HUES64 (cell line): Measurements from ENCODE around the gene OR10H4. TPM values are rescaled to one million over a fixed set of nuclear protein-coding genes. Genes with fewer than 3 reads are reported as not detected.
"Not testable (repeated sequence)": the region's sequence is repeated elsewhere in the genome, so short reads cannot be mapped to it uniquely, and the experiment has no call there.

Experiments used
- H3K27ac ChIP-seq: 2 replicates; pipeline ENCODE4 v1.7.0; 2013; ENCODE audit warnings: low read depth, low read length, inconsistent platforms
- H3K27me3 ChIP-seq: 2 replicates; pipeline ENCODE4 v1.6.1; 2013; ENCODE audit warnings: mild to moderate bottlenecking, low read length; ENCODE audit not compliant: insufficient read depth
- H3K36me3 ChIP-seq: 2 replicates; pipeline ENCODE4 v1.6.1; 2013; ENCODE audit warnings: mild to moderate bottlenecking, low read length; ENCODE audit not compliant: insufficient read depth
- H3K4me1 ChIP-seq: 2 replicates; pipeline ENCODE4 v1.6.1; 2013; ENCODE audit warnings: mild to moderate bottlenecking, low read length, moderate library complexity; ENCODE audit not compliant: insufficient read depth
- H3K4me3 ChIP-seq: 2 replicates; pipeline ENCODE4 v1.5.1; 2013; ENCODE audit warnings: mild to moderate bottlenecking, low read length, moderate library complexity
- H3K9ac ChIP-seq: 2 replicates; pipeline ENCODE4 v1.6.1; 2013; ENCODE audit warnings: mild to moderate bottlenecking, low read depth, low read length
- H3K9me3 ChIP-seq: 2 replicates; pipeline ENCODE4 v1.6.1; 2013; ENCODE audit warnings: low read depth, low read length; ENCODE audit not compliant: insufficient read depth
- WGBS: fragments of 150-250, 120-280 bp; methylation state at CpG from one replicate; pipeline ENCODE4 v1.1.7; 2013; ENCODE audit warnings: missing lambda C conversion rate; 5-methylcytosine and 5-hydroxymethylcytosine counted together
- polyA plus RNA-seq, 2 experiments: library from polyadenylated mRNA; stranded (reverse); fragments of 50-300 nt; gene quantifications; one replicate each; pipeline ENCODE4 v1.2.3, GENCODE V29; 2013

OR10H4 gene
- polyA plus RNA-seq (2013, experiment 1 of 2), result not detected
- not detected for polyA plus RNA-seq (2013, experiment 2 of 2)

GRCh38 chr19:15948223-15949058, at the start of gene OR10H4:
Gene OR10H4 (plus strand): TSS chr19:15949008. CDS start chr19:15949008, 0 bp downstream.
- no peaks in the 10 kb centered on the region for H3K36me3 ChIP-seq
- no peaks in the 10 kb centered on the region for H3K27me3 ChIP-seq
- no peak within 1 kb of the TSS for H3K9ac ChIP-seq
- no peak within 1 kb of the TSS for H3K27ac ChIP-seq
- H3K4me1 ChIP-seq, result no peaks in the 10 kb centered on the region
- H3K4me3 ChIP-seq, result no peak within 1 kb of the TSS
- H3K9me3 ChIP-seq, result peaks cover 92% of the 10 kb centered on the region

- not testable (repeated sequence) for H3K36me3 ChIP-seq, H3K9ac ChIP-seq, H3K27me3 ChIP-seq, H3K4me3 ChIP-seq, H3K4me1 ChIP-seq, H3K27ac ChIP-seq
- WGBS, result 94% methylated on average over 29 of the region's 30 CpGs
- peaks cover 68% of the 10 kb centered on the region for H3K9me3 ChIP-seq
These were observed 49.2 kb upstream of the OR10H4 start for GRCh38 chr19:15899561-15899960.

- H3K4me3 ChIP-seq, H3K27me3 ChIP-seq: not testable (repeated sequence)
These were observed 48.8 kb upstream of the OR10H4 start for GRCh38 chr19:15900032-15900431.

GRCh38 chr19:15900504-15900903, 48.3 kb upstream of the OR10H4 start:
- H3K4me1 ChIP-seq, result no peaks in the 10 kb centered on the region
- H3K9me3 ChIP-seq, result peaks cover 68% of the 10 kb centered on the region
- no peaks in the 10 kb centered on the region for H3K27me3 ChIP-seq
- H3K4me3 ChIP-seq, result no peak overlapping the region
- no peak overlapping the region for H3K9ac ChIP-seq
- no peak overlapping the region for H3K27ac ChIP-seq
- WGBS, result 83% methylated on average over 11 of the region's 11 CpGs
- H3K36me3 ChIP-seq, result no peaks in the 10 kb centered on the region

More at GRCh38 chr19:15900032-15900431, 48.8 kb upstream of the OR10H4 start:
- H3K9me3 ChIP-seq, result peaks cover 68% of the 10 kb centered on the region
- WGBS, result 88% methylated on average over 15 of the region's 15 CpGs
- not testable (repeated sequence) for H3K4me1 ChIP-seq, H3K27ac ChIP-seq, H3K9ac ChIP-seq, H3K36me3 ChIP-seq

- no peak overlapping the region for H3K9ac ChIP-seq
- 82% methylated on average over 11 of the region's 11 CpGs for WGBS
- H3K4me1 ChIP-seq, result no peaks in the 10 kb centered on the region
- H3K9me3 ChIP-seq, result peaks cover 69% of the 10 kb centered on the region
- H3K36me3 ChIP-seq, result no peaks in the 10 kb centered on the region
- H3K4me3 ChIP-seq, result no peak overlapping the region
- H3K27ac ChIP-seq, result no peak overlapping the region
- no peaks in the 10 kb centered on the region for H3K27me3 ChIP-seq
These were observed 46.6 kb upstream of the OR10H4 start for GRCh38 chr19:15902254-15902653.

GRCh38 chr19:15902898-15903297, 45.9 kb upstream of the OR10H4 start:
- H3K27ac ChIP-seq, H3K4me3 ChIP-seq, H3K36me3 ChIP-seq, H3K27me3 ChIP-seq, H3K4me1 ChIP-seq, H3K9ac ChIP-seq: not testable (repeated sequence)
- WGBS, result 90% methylated on average over 29 of the region's 29 CpGs
- H3K9me3 ChIP-seq, result peaks cover 71% of the 10 kb centered on the region

GRCh38 chr19:15905026-15905425, 43.8 kb upstream of the OR10H4 start:
- H3K27ac ChIP-seq, result no peak overlapping the region
- H3K9me3 ChIP-seq, result peaks cover 82% of the 10 kb centered on the region
- H3K27me3 ChIP-seq, result no peaks in the 10 kb centered on the region
- H3K4me1 ChIP-seq, result no peaks in the 10 kb centered on the region
- no peak overlapping the region for H3K9ac ChIP-seq
- no peaks in the 10 kb centered on the region for H3K36me3 ChIP-seq
- H3K4me3 ChIP-seq, result no peak overlapping the region

- Histone ChIP-seq H3K4me3 (no peak overlapping the region), H3K9me3 (peaks cover 90% of the 10 kb centered on the region), H3K27me3 (no peaks in the 10 kb centered on the region), H3K4me1 (no peaks in the 10 kb centered on the region), H3K9ac (no peak overlapping the region), H3K27ac (no peak overlapping the region), H3K36me3 (no peaks in the 10 kb centered on the region)
- 90% methylated on average over 44 of the region's 44 CpGs for WGBS
These were observed 37.1 kb upstream of the OR10H4 start for GRCh38 chr19:15911599-15912235.

- Histone ChIP-seq H3K9ac (no peak overlapping the region), H3K4me3 (no peak overlapping the region), H3K9me3 (peaks cover 90% of the 10 kb centered on the region), H3K27ac (no peak overlapping the region), H3K4me1 (no peaks in the 10 kb centered on the region), H3K36me3 (no peaks in the 10 kb centered on the region), H3K27me3 (no peaks in the 10 kb centered on the region)
- WGBS, result 77% methylated on average over 6 of the region's 6 CpGs
These were observed 35.4 kb upstream of the OR10H4 start for GRCh38 chr19:15913384-15913783.

GRCh38 chr19:15913830-15914229, 35.0 kb upstream of the OR10H4 start:
- no peaks in the 10 kb centered on the region for H3K36me3 ChIP-seq
- no peaks in the 10 kb centered on the region for H3K27me3 ChIP-seq
- H3K4me3 ChIP-seq, result no peak overlapping the region
- no peak overlapping the region for H3K27ac ChIP-seq
- H3K9me3 ChIP-seq, result peaks cover 89% of the 10 kb centered on the region
- no peaks in the 10 kb centered on the region for H3K4me1 ChIP-seq
- no peak overlapping the region for H3K9ac ChIP-seq
- WGBS, result 77% methylated on average over 7 of the region's 8 CpGs

- no peak overlapping the region for H3K9ac ChIP-seq
- no peak overlapping the region for H3K27ac ChIP-seq
- no peaks in the 10 kb centered on the region for H3K36me3 ChIP-seq
- no peaks in the 10 kb centered on the region for H3K27me3 ChIP-seq
- WGBS, result no CpG with 5 or more reads among the region's 2 CpGs
- H3K9me3 ChIP-seq, result peaks cover 87% of the 10 kb centered on the region
- no peak overlapping the region for H3K4me3 ChIP-seq
- H3K4me1 ChIP-seq, result no peaks in the 10 kb centered on the region
These were observed 33.7 kb upstream of the OR10H4 start for GRCh38 chr19:15915109-15915508.
